CD4-positive, alpha-beta T cell (primary cell): ENCODE data around the gene IFI27. TPM values are rescaled to one million over a fixed set of nuclear protein-coding genes. Genes with fewer than 3 reads are reported as not detected.

Experiments used
- ATAC-seq: fragments of 200-7000 bp; cut with Tn5 transposase; one replicate; pipeline ENCODE4 v1.10.0; 2022; ENCODE audit warnings: mild to moderate bottlenecking; ENCODE audit not compliant: poor library complexity
- CTCF ChIA-PET: fragments of 350-600 bp; sonication (Branson Sonifier 250); formaldehyde crosslinking; loops from one replicate; lab custom pipeline; 2021; ENCODE audit warnings: antibody characterized with exemption, inconsistent platforms; lab: Charles Lee
- POLR2A ChIA-PET: fragments of 350-600 bp; sonication (Branson Sonifier 250); formaldehyde crosslinking; loops from one replicate; lab custom pipeline; 2021; ENCODE audit warnings: antibody characterized with exemption, inconsistent platforms; lab: Charles Lee
- DNase-seq, 14 experiments: peaks; one replicate each; pipeline ENCODE4 v3.0.0-alpha.2; 2013 to 2020; ENCODE audit warnings: mixed read lengths in 2 of 14
- H3K27ac ChIP-seq, 2 donors: one replicate each; pipeline versions ENCODE4 v1.5.1 to v1.7.0; 2013; ENCODE audit warnings: low read length in 2 of 2, low read depth in 1 of 2, mild to moderate bottlenecking in 1 of 2
- H3K27me3 ChIP-seq, 2 experiments: 1 replicate in 1 of 2; 2 replicates in 1 of 2; pipeline versions ENCODE4 v1.6.1 to v1.7.0; 2013; ENCODE audit warnings: low read length in 2 of 2, control low read depth in 1 of 2, mild to moderate bottlenecking in 1 of 2, moderate library complexity in 1 of 2; ENCODE audit not compliant: insufficient read depth in 2 of 2, control insufficient read depth in 1 of 2
- H3K36me3 ChIP-seq: one replicate; pipeline ENCODE4 v1.6.1; 2013; ENCODE audit warnings: low read length, control low read depth; ENCODE audit not compliant: insufficient read depth
- H3K4me1 ChIP-seq: one replicate; pipeline ENCODE4 v1.6.1; 2013; ENCODE audit warnings: low read length, control low read depth; ENCODE audit not compliant: insufficient read depth
- H3K4me3 ChIP-seq: one replicate; pipeline ENCODE4 v1.5.1; 2013; ENCODE audit warnings: mild to moderate bottlenecking, low read length, moderate library complexity
- H3K9me3 ChIP-seq, 2 experiments: 1 replicate in 1 of 2; 2 replicates in 1 of 2; pipeline versions ENCODE4 v1.6.1 to v1.7.0; 2013; ENCODE audit warnings: low read length in 2 of 2, mild to moderate bottlenecking in 2 of 2, control low read depth in 1 of 2, moderate library complexity in 1 of 2; ENCODE audit not compliant: control insufficient read depth in 1 of 2, insufficient read depth in 1 of 2
- H3K27ac Mint-ChIP-seq: one replicate; pipeline ENCODE4 v1.8.0; 2020; ENCODE audit warnings: mixed read lengths
- H3K27me3 Mint-ChIP-seq: one replicate; pipeline ENCODE4 v1.8.0; 2021; ENCODE audit warnings: mixed read lengths
- H3K36me3 Mint-ChIP-seq: one replicate; pipeline ENCODE4 v1.8.0; 2021; ENCODE audit warnings: low read depth, mixed read lengths
- H3K4me1 Mint-ChIP-seq: one replicate; pipeline ENCODE4 v1.8.0; 2021; ENCODE audit warnings: low read depth, mixed read lengths
- H3K4me3 Mint-ChIP-seq: one replicate; pipeline ENCODE4 v1.8.0; 2020; ENCODE audit warnings: mild to moderate bottlenecking, mixed read lengths
- H3K9me3 Mint-ChIP-seq: one replicate; pipeline ENCODE4 v1.8.0; 2020; ENCODE audit warnings: mixed read lengths
- intact Hi-C, 2 experiments: fragments of 100-400 bp; cut with DNase I in 1 of 2; cut with micrococcal nuclease in 1 of 2; formaldehyde crosslinking; loops; one replicate each; pipeline versions ENCODE4 v1.15.1 to v1.9.0; 2023 to 2025; cut with DNase I, micrococcal nuclease
- total RNA-seq, 174 experiments: library from RNA in 2 of 174; stranded (reverse) in 2 of 174; gene quantifications; one replicate each; pipeline ENCODE4 v1.2.3 and lab custom pipeline; 2021 to 2026
- TF ChIP-seq, protein P1 (sequence below): fragments of 200-600 bp; IDR thresholded peaks from one replicate; pipeline ENCODE4 v1.8.0; 2022; ENCODE audit warnings: antibody characterized with exemption, mild to moderate bottlenecking

The IFI27 gene
- total RNA-seq, 2 experiments from 2014 or later = 1.7 to 2.2 TPM

DNA sequence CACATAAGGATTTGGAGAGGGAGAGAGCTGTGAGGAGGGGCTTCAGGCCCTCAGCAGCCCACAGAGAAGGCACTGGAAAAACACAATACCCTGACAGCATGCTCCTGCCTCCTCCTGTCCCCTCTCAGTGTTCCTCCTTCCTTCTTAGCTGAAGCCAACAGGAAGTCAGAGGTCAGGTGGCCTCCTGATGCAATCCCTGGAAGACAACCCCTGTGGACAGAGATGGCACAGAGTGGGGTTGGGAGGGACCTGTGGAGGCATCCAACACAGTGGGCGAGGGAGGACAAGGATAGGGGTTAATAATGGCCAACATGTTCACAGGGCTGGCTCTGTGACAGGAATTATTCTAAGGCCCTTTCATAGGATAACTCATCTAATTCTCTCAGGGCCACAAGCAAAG, 34.2 kb downstream of the IFI27 start:
- no peaks in the 10 kb centered on the region for H3K36me3 Mint-ChIP-seq
- H3K4me3 Mint-ChIP-seq = no peak overlapping the region
- POLR2A ChIA-PET = no interaction called here
- no peak overlapping the region for H3K27ac Mint-ChIP-seq
- TF ChIP-seq, protein P1, sequence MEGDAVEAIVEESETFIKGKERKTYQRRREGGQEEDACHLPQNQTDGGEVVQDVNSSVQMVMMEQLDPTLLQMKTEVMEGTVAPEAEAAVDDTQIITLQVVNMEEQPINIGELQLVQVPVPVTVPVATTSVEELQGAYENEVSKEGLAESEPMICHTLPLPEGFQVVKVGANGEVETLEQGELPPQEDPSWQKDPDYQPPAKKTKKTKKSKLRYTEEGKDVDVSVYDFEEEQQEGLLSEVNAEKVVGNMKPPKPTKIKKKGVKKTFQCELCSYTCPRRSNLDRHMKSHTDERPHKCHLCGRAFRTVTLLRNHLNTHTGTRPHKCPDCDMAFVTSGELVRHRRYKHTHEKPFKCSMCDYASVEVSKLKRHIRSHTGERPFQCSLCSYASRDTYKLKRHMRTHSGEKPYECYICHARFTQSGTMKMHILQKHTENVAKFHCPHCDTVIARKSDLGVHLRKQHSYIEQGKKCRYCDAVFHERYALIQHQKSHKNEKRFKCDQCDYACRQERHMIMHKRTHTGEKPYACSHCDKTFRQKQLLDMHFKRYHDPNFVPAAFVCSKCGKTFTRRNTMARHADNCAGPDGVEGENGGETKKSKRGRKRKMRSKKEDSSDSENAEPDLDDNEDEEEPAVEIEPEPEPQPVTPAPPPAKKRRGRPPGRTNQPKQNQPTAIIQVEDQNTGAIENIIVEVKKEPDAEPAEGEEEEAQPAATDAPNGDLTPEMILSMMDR = no peak
- no peak for ATAC-seq
- H3K36me3 ChIP-seq = no peaks in the 10 kb centered on the region
- H3K9me3 ChIP-seq = no peaks in the 10 kb centered on the region
- H3K9me3 Mint-ChIP-seq = no peaks in the 10 kb centered on the region
- no peaks in the 10 kb centered on the region for H3K27me3 ChIP-seq
- H3K27me3 Mint-ChIP-seq = no peaks in the 10 kb centered on the region
- CTCF ChIA-PET = no interaction called here
- intact Hi-C loops = no loop called here
- no peak overlapping the region for H3K27ac ChIP-seq
- H3K4me1 ChIP-seq = peaks cover 11% of the 10 kb centered on the region
- no peak overlapping the region for H3K4me3 ChIP-seq
- peaks cover 18% of the 10 kb centered on the region for H3K4me1 Mint-ChIP-seq
- no peak for DNase-seq

DNA sequence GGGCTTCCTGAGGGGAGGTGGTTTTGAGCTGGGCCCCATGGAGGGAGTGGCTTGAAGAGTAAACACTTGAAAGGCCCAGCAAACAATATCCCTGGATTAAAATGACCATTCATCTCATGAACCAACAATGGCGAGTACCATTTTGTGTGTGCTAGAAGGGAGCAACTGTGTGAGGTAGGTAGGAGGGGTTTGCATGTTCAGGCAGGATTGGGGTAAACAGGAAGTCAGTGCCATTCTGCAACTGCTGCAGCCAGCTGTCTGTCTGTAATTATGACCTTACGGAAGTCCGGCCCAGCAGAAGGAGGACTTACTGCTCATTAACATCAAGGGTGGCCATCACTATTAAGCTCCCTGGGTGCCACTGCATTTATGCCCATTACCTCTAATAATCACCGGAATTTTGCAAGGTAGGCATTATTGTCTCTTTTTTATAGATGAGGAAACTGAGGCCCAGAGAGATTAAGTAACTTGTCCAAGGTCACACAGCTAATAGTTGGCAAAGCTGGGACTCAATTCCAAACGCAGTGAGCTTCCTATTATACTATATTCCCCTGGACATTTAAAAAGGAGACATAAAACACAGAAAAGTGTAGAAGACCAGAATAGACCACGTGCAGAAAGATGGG, 35.5 kb downstream of the IFI27 start:
- Histone ChIP-seq H3K9me3 (no peaks in the 10 kb centered on the region), H3K4me1 (peaks cover 11% of the 10 kb centered on the region), H3K27ac (no peak overlapping the region), H3K4me3 (no peak overlapping the region), H3K27me3 (no peaks in the 10 kb centered on the region), H3K36me3 (no peaks in the 10 kb centered on the region)
- CTCF ChIA-PET = interaction anchor here (1.3 kb wide), 1 partner anchor 10 kb away, joined by 4 read pairs; no protein-coding TSS in a partner anchor
- DNase-seq (no peak), ATAC-seq (no peak)
- TF ChIP-seq, protein P1 = no peak
- Mint-ChIP-seq H3K27ac (no peak overlapping the region), H3K27me3 (no peaks in the 10 kb centered on the region), H3K4me1 (peaks cover 18% of the 10 kb centered on the region), H3K4me3 (no peak overlapping the region), H3K36me3 (no peaks in the 10 kb centered on the region), H3K9me3 (no peaks in the 10 kb centered on the region)
- POLR2A ChIA-PET = interaction anchor here (1.5 kb wide), 1 partner anchor 9 kb away, joined by 4 read pairs; no protein-coding TSS in a partner anchor
- intact Hi-C loops = no loop called here

DNA sequence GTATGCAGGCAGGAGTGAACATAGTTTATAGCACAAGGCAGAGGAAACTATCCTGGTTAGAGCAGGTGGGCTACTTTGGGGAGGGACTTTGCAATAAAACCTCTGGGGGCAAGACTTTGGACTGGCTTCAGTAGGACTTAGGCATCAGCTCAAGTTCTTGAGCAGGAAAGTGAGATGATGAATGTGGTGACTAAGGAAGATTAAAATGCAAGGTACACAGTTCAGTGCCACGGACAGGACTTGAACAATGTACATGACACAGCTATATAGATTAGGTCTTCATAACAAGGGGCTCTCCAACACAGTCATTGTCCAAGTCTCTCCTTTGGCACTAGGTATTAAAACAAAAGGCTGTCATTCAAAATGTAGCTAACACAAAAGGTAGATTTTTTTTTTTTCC, 42.1 kb downstream of the IFI27 start:
- Histone ChIP-seq H3K9me3 (no peaks in the 10 kb centered on the region), H3K27me3 (peaks cover 3% of the 10 kb centered on the region in 2 experiments), H3K4me3 (no peak overlapping the region), H3K4me1 (peaks cover 6% of the 10 kb centered on the region), H3K27ac (no peak overlapping the region), H3K36me3 (no peaks in the 10 kb centered on the region)
- no peak for DNase-seq
- Mint-ChIP-seq H3K9me3 (no peaks in the 10 kb centered on the region), H3K4me3 (no peak overlapping the region), H3K27me3 (peaks cover 10% of the 10 kb centered on the region), H3K27ac (no peak overlapping the region), H3K4me1 (peaks cover 8% of the 10 kb centered on the region), H3K36me3 (no peaks in the 10 kb centered on the region)
- CTCF ChIA-PET = no interaction called here
- intact Hi-C loops = no loop called here
- TF ChIP-seq, protein P1 = no peak
- POLR2A ChIA-PET = interaction anchor here (0.6 kb wide), 1 partner anchor 12 kb away, joined by 3 read pairs; no protein-coding TSS in a partner anchor
- no peak for ATAC-seq
